ENCODE results near the gene CROCC.

CROCC gene

GRCh38 chr1:16977377-16977776, 55.6 kb downstream of the CROCC start:
- H3K27ac ChIP-seq (ENCODE audit: low read depth in 2 of 2, low read length in 2 of 2) = no peak overlapping the region
- H3K9me3 ChIP-seq (ENCODE audit: control insufficient read depth in 2 of 2, low read length in 2 of 2) = no peaks in the 10 kb centered on the region
- H3K4me1 ChIP-seq (ENCODE audit: control insufficient read depth in 2 of 2, insufficient read depth in 2 of 2, low read length in 2 of 2) = peaks cover 0 to 9% of the 10 kb centered on the region in 2 donors
- H3K27me3 ChIP-seq (ENCODE audit: control insufficient read depth in 2 of 2, insufficient read depth in 2 of 2, low read length in 2 of 2) = peaks cover 8 to 12% of the 10 kb centered on the region in 2 donors
- no peak overlapping the region for H3K9ac ChIP-seq (ENCODE audit: low read depth in 1 of 2, low read length in 2 of 2)
- H3K4me3 ChIP-seq (ENCODE audit: low read length in 2 of 2) = no peak overlapping the region
- H3K36me3 ChIP-seq (ENCODE audit: control insufficient read depth in 2 of 2, insufficient read depth in 2 of 2, low read length in 2 of 2) = no peaks in the 10 kb centered on the region

- no peaks in the 10 kb centered on the region for H3K9me3 ChIP-seq (ENCODE audit: control insufficient read depth in 2 of 2, low read length in 2 of 2)
- H3K27ac ChIP-seq (ENCODE audit: low read depth in 2 of 2, low read length in 2 of 2) = no peak overlapping the region
- peaks cover 0 to 9% of the 10 kb centered on the region in 2 donors for H3K4me1 ChIP-seq (ENCODE audit: control insufficient read depth in 2 of 2, insufficient read depth in 2 of 2, low read length in 2 of 2)
- no peaks in the 10 kb centered on the region for H3K36me3 ChIP-seq (ENCODE audit: control insufficient read depth in 2 of 2, insufficient read depth in 2 of 2, low read length in 2 of 2)
- H3K4me3 ChIP-seq (ENCODE audit: low read length in 2 of 2) = no peak overlapping the region
- peaks cover 8 to 12% of the 10 kb centered on the region in 2 donors for H3K27me3 ChIP-seq (ENCODE audit: control insufficient read depth in 2 of 2, insufficient read depth in 2 of 2, low read length in 2 of 2)
- peak overlapping the region in 1 of 2 donors; percentile 19 for H3K9ac ChIP-seq (ENCODE audit: low read depth in 1 of 2, low read length in 2 of 2)
These were observed 56.4 kb downstream of the CROCC start for GRCh38 chr1:16978139-16978538.

- no peaks in the 10 kb centered on the region for H3K9me3 ChIP-seq (ENCODE audit: control insufficient read depth in 2 of 2, low read length in 2 of 2)
- H3K36me3 ChIP-seq (ENCODE audit: control insufficient read depth in 2 of 2, insufficient read depth in 2 of 2, low read length in 2 of 2) = no peaks in the 10 kb centered on the region
- H3K27ac ChIP-seq (ENCODE audit: low read depth in 2 of 2, low read length in 2 of 2) = no peak overlapping the region
- peak overlapping the region in 1 of 2 donors; percentile 28 for H3K4me3 ChIP-seq (ENCODE audit: low read length in 2 of 2)
- H3K27me3 ChIP-seq (ENCODE audit: control insufficient read depth in 2 of 2, insufficient read depth in 2 of 2, low read length in 2 of 2) = peaks cover 8 to 12% of the 10 kb centered on the region in 2 donors
- no peak overlapping the region for H3K9ac ChIP-seq (ENCODE audit: low read depth in 1 of 2, low read length in 2 of 2)
- peaks cover 0 to 9% of the 10 kb centered on the region in 2 donors for H3K4me1 ChIP-seq (ENCODE audit: control insufficient read depth in 2 of 2, insufficient read depth in 2 of 2, low read length in 2 of 2)
These were observed 57.1 kb downstream of the CROCC start for GRCh38 chr1:16978567-16979474.

GRCh38 chr1:16979475-16980327, 58.0 kb downstream of the CROCC start:
- H3K36me3 ChIP-seq (ENCODE audit: control insufficient read depth in 2 of 2, insufficient read depth in 2 of 2, low read length in 2 of 2) = no peaks in the 10 kb centered on the region
- no peak overlapping the region for H3K9ac ChIP-seq (ENCODE audit: low read depth in 1 of 2, low read length in 2 of 2)
- peaks cover 0 to 9% of the 10 kb centered on the region in 2 donors for H3K4me1 ChIP-seq (ENCODE audit: control insufficient read depth in 2 of 2, insufficient read depth in 2 of 2, low read length in 2 of 2)
- peak overlapping the region in 1 of 2 donors; percentile 38 for H3K27ac ChIP-seq (ENCODE audit: low read depth in 2 of 2, low read length in 2 of 2)
- H3K9me3 ChIP-seq (ENCODE audit: control insufficient read depth in 2 of 2, low read length in 2 of 2) = no peaks in the 10 kb centered on the region
- peak overlapping the region in 1 of 2 donors; percentile 28 for H3K4me3 ChIP-seq (ENCODE audit: low read length in 2 of 2)
- peaks cover 8 to 12% of the 10 kb centered on the region in 2 donors for H3K27me3 ChIP-seq (ENCODE audit: control insufficient read depth in 2 of 2, insufficient read depth in 2 of 2, low read length in 2 of 2)

- Histone ChIP-seq H3K9ac (ENCODE audit: low read depth in 1 of 2, low read length in 2 of 2) (no peak within 1 kb of the TSS), H3K27me3 (ENCODE audit: control insufficient read depth in 2 of 2, insufficient read depth in 2 of 2, low read length in 2 of 2) (peaks cover 8 to 12% of the 10 kb centered on the region in 2 donors), H3K9me3 (ENCODE audit: control insufficient read depth in 2 of 2, low read length in 2 of 2) (no peaks in the 10 kb centered on the region), H3K36me3 (ENCODE audit: control insufficient read depth in 2 of 2, insufficient read depth in 2 of 2, low read length in 2 of 2) (no peaks in the 10 kb centered on the region), H3K4me3 (ENCODE audit: low read length in 2 of 2) (peak within 1 kb of the TSS in 1 of 2 donors; percentile 28), H3K27ac (ENCODE audit: low read depth in 2 of 2, low read length in 2 of 2) (peak within 1 kb of the TSS in 1 of 2 donors; percentile 38), H3K4me1 (ENCODE audit: control insufficient read depth in 2 of 2, insufficient read depth in 2 of 2, low read length in 2 of 2) (peaks cover 0 to 9% of the 10 kb centered on the region in 2 donors)
These were observed 58.9 kb downstream of the CROCC start, which contains the start of gene MFAP2 for GRCh38 chr1:16980473-16981268. TSS of gene MFAP2 (minus strand) at chr1:16980620. CDS start at chr1:16978273, 2,347 bp downstream.

- Histone ChIP-seq H3K9me3 (ENCODE audit: control insufficient read depth in 2 of 2, low read length in 2 of 2) (no peaks in the 10 kb centered on the region), H3K36me3 (ENCODE audit: control insufficient read depth in 2 of 2, insufficient read depth in 2 of 2, low read length in 2 of 2) (peaks cover 0 to 2% of the 10 kb centered on the region in 2 donors), H3K27me3 (ENCODE audit: control insufficient read depth in 2 of 2, insufficient read depth in 2 of 2, low read length in 2 of 2) (peaks cover 8 to 12% of the 10 kb centered on the region in 2 donors), H3K9ac (ENCODE audit: low read depth in 1 of 2, low read length in 2 of 2) (no peak overlapping the region), H3K4me1 (ENCODE audit: control insufficient read depth in 2 of 2, insufficient read depth in 2 of 2, low read length in 2 of 2) (peaks cover 0 to 9% of the 10 kb centered on the region in 2 donors), H3K27ac (ENCODE audit: low read depth in 2 of 2, low read length in 2 of 2) (no peak overlapping the region), H3K4me3 (ENCODE audit: low read length in 2 of 2) (no peak overlapping the region)
These were observed 59.6 kb downstream of the CROCC start for GRCh38 chr1:16981269-16981849.

- Histone ChIP-seq H3K27ac (ENCODE audit: low read depth in 2 of 2, low read length in 2 of 2) (no peak overlapping the region), H3K4me1 (ENCODE audit: control insufficient read depth in 2 of 2, insufficient read depth in 2 of 2, low read length in 2 of 2) (peaks cover 0 to 3% of the 10 kb centered on the region in 2 donors), H3K9me3 (ENCODE audit: control insufficient read depth in 2 of 2, low read length in 2 of 2) (no peaks in the 10 kb centered on the region), H3K4me3 (ENCODE audit: low read length in 2 of 2) (no peak overlapping the region), H3K9ac (ENCODE audit: low read depth in 1 of 2, low read length in 2 of 2) (no peak overlapping the region), H3K36me3 (ENCODE audit: control insufficient read depth in 2 of 2, insufficient read depth in 2 of 2, low read length in 2 of 2) (peaks cover 4% of the 10 kb centered on the region in 2 donors), H3K27me3 (ENCODE audit: control insufficient read depth in 2 of 2, insufficient read depth in 2 of 2, low read length in 2 of 2) (peaks cover 8 to 12% of the 10 kb centered on the region in 2 donors)
These were observed 61.2 kb downstream of the CROCC start for GRCh38 chr1:16982902-16983301.

GRCh38 chr1:16983649-16984048, 61.9 kb downstream of the CROCC start:
- peaks cover 0 to 2% of the 10 kb centered on the region in 2 donors for H3K4me1 ChIP-seq (ENCODE audit: control insufficient read depth in 2 of 2, insufficient read depth in 2 of 2, low read length in 2 of 2)
- H3K27me3 ChIP-seq (ENCODE audit: control insufficient read depth in 2 of 2, insufficient read depth in 2 of 2, low read length in 2 of 2) = peaks cover 8 to 12% of the 10 kb centered on the region in 2 donors
- H3K36me3 ChIP-seq (ENCODE audit: control insufficient read depth in 2 of 2, insufficient read depth in 2 of 2, low read length in 2 of 2) = peaks cover 8 to 9% of the 10 kb centered on the region in 2 donors
- no peak overlapping the region for H3K27ac ChIP-seq (ENCODE audit: low read depth in 2 of 2, low read length in 2 of 2)
- H3K9me3 ChIP-seq (ENCODE audit: control insufficient read depth in 2 of 2, low read length in 2 of 2) = no peaks in the 10 kb centered on the region
- no peak overlapping the region for H3K4me3 ChIP-seq (ENCODE audit: low read length in 2 of 2)
- H3K9ac ChIP-seq (ENCODE audit: low read depth in 1 of 2, low read length in 2 of 2) = no peak overlapping the region

GRCh38 chr1:16984717-16985116, 63.0 kb downstream of the CROCC start:
- Histone ChIP-seq H3K4me3 (ENCODE audit: low read length in 2 of 2) (no peak overlapping the region), H3K9me3 (ENCODE audit: control insufficient read depth in 2 of 2, low read length in 2 of 2) (no peaks in the 10 kb centered on the region), H3K27me3 (ENCODE audit: control insufficient read depth in 2 of 2, insufficient read depth in 2 of 2, low read length in 2 of 2) (peaks cover 5 to 7% of the 10 kb centered on the region in 2 donors), H3K9ac (ENCODE audit: low read depth in 1 of 2, low read length in 2 of 2) (no peak overlapping the region), H3K4me1 (ENCODE audit: control insufficient read depth in 2 of 2, insufficient read depth in 2 of 2, low read length in 2 of 2) (peaks cover 0 to under 1% of the 10 kb centered on the region in 2 donors), H3K36me3 (ENCODE audit: control insufficient read depth in 2 of 2, insufficient read depth in 2 of 2, low read length in 2 of 2) (peaks cover 11 to 12% of the 10 kb centered on the region in 2 donors), H3K27ac (ENCODE audit: low read depth in 2 of 2, low read length in 2 of 2) (no peak overlapping the region)

Data from mucosa of rectum (tissue), 2 donors.